GM12878 (cell line): ENCODE results near the gene BBLN. TPM values are rescaled to one million over a fixed set of nuclear protein-coding genes. Genes with fewer than 3 reads are reported as not detected.

Experiments
- ATAC-seq: fragments of 200-7000 bp; cut with Tn5 transposase; 3 replicates; pipeline ENCODE4 v1.9.1; 2020; ENCODE audit warnings: mild to moderate bottlenecking, moderate library complexity
- BruUV-seq: library from RNA; stranded (reverse); fragments of 400-500 nt; replicated peaks from 2 replicates; lab custom pipeline; 2021; lab: Mats Ljungman, UMichigan
- CTCF ChIA-PET: fragments of 300-600 bp; sonication (Branson Sonifier 250); formaldehyde crosslinking; extraction: SDS; loops from one replicate; lab custom pipeline; 2021; ENCODE audit warnings: inconsistent platforms; lab: Yijun Ruan, JAX
- POLR2A ChIA-PET: fragments of 350-600 bp; formaldehyde crosslinking; extraction: SDS; loops from one replicate; lab custom pipeline; 2021; ENCODE audit warnings: inconsistent platforms; lab: Charles Lee
- RAD21 ChIA-PET: fragments of 300-600 bp; sonication (Branson Sonifier 250); formaldehyde crosslinking; loops from one replicate; lab custom pipeline; 2023; ENCODE audit warnings: antibody characterized with exemption; ENCODE audit not compliant: unreplicated experiment; lab: Charles Lee
- SMC1A ChIA-PET: fragments of 300-600 bp; sonication (Branson Sonifier 250); formaldehyde crosslinking; loops from one replicate; lab custom pipeline; 2023; ENCODE audit not compliant: unreplicated experiment, uncharacterized antibody; lab: Charles Lee
- DNase-seq: peaks from one replicate; pipeline ENCODE4 v3.0.0-alpha.2; 2011; ENCODE audit warnings: low read depth, low spot score
- FAIRE-seq: peaks from 3 replicates; lab custom pipeline; 2011; peaks lifted over from hg19 to GRCh38; lab: Jason Lieb, UNC
- H2AFZ ChIP-seq: 2 replicates; pipeline ENCODE4 v1.6.0; 2011; ENCODE audit warnings: low read depth, low read length, control low read depth; ENCODE audit not compliant: control insufficient read depth
- H3K27ac ChIP-seq: 2 replicates; pipeline ENCODE4 v1.5.1; 2011; ENCODE audit warnings: control low read depth; ENCODE audit not compliant: control insufficient read depth, insufficient read depth
- H3K27me3 ChIP-seq, 2 experiments: replicated peaks in 1 of 2; 2 replicates each; pipeline versions ENCODE4 v1.6.0 to v1.6.1; 2011; ENCODE audit warnings: low read length in 1 of 2; ENCODE audit not compliant: control insufficient read depth in 2 of 2, insufficient read depth in 2 of 2
- H3K36me3 ChIP-seq, 2 experiments: 2 replicates each; pipeline ENCODE4 v1.5.1; 2011; ENCODE audit warnings: low read length in 1 of 2; ENCODE audit not compliant: control insufficient read depth in 2 of 2, insufficient read depth in 2 of 2
- H3K4me1 ChIP-seq: 2 replicates; pipeline ENCODE4 v1.6.1; 2011; ENCODE audit warnings: mild to moderate bottlenecking, low read length, moderate library complexity, mixed read lengths; ENCODE audit not compliant: control insufficient read depth, insufficient read depth
- H3K4me2 ChIP-seq: 2 replicates; pipeline ENCODE4 v1.6.0; 2011; ENCODE audit warnings: control low read depth; ENCODE audit not compliant: control insufficient read depth, insufficient read depth
- H3K4me3 ChIP-seq: fragments of 200-600 bp; sonication (generic); 2 replicates; pipeline ENCODE4 v1.5.1; 2016
- H3K79me2 ChIP-seq: 2 replicates; pipeline ENCODE4 v1.6.0; 2011; ENCODE audit warnings: low read length; ENCODE audit not compliant: control insufficient read depth, insufficient read depth
- H3K9ac ChIP-seq: 2 replicates; pipeline ENCODE4 v1.8.0; 2011; ENCODE audit warnings: low read length, control low read depth, mixed read lengths; ENCODE audit not compliant: control insufficient read depth, insufficient read depth
- H3K9me3 ChIP-seq: replicated peaks from 3 replicates; pipeline ENCODE4 v1.5.1; 2011; ENCODE audit warnings: mild to moderate bottlenecking, low read length; ENCODE audit not compliant: control insufficient read depth, insufficient read depth
- H4K20me1 ChIP-seq: 2 replicates; pipeline ENCODE4 v1.6.0; 2011; ENCODE audit not compliant: control insufficient read depth, insufficient read depth
- ATF7 ChIP-seq: fragments of 450-650 bp; IDR thresholded peaks from 2 replicates; pipeline ENCODE4 v1.6.1; 2016; ENCODE audit warnings: low read depth, mild to moderate bottlenecking
- BRCA1 ChIP-seq: IDR thresholded peaks from 2 replicates; pipeline ENCODE4 v1.6.1; 2011; ENCODE audit warnings: low read depth, low read length, improper control_type of control experiment
- DPF2 ChIP-seq: fragments of 450-650 bp; IDR thresholded peaks from 2 replicates; pipeline ENCODE4 v1.6.1; 2017; ENCODE audit warnings: mild to moderate bottlenecking
- FOXK2 ChIP-seq: fragments of 450-650 bp; IDR thresholded peaks from 2 replicates; pipeline ENCODE4 v1.6.1; 2017; ENCODE audit warnings: mild to moderate bottlenecking, moderate library complexity
- MAX ChIP-seq: IDR thresholded peaks from 2 replicates; pipeline ENCODE4 v1.6.1; 2012; ENCODE audit warnings: low read depth, low read length, improper control_type of control experiment
- MLLT1 ChIP-seq: fragments of 450-650 bp; IDR thresholded peaks from 2 replicates; pipeline ENCODE4 v1.6.1; 2016; ENCODE audit warnings: mild to moderate bottlenecking
- SIN3A ChIP-seq: IDR thresholded peaks from 2 replicates; pipeline ENCODE4 v1.6.1; 2012; ENCODE audit warnings: low read depth, low read length, improper control_type of control experiment
- SKIL ChIP-seq: fragments of 450-650 bp; IDR thresholded peaks from 2 replicates; pipeline ENCODE4 v1.6.1; 2017; ENCODE audit warnings: mild to moderate bottlenecking, low read depth, inconsistent platforms; ENCODE audit not compliant: poor library complexity, severe bottlenecking
- STAT3 ChIP-seq: IDR thresholded peaks from 2 replicates; pipeline ENCODE4 v1.6.1; 2011; ENCODE audit warnings: low read depth, low read length, improper control_type of control experiment
- WGBS: methylation state at CpG from one replicate; pipeline ENCODE4 v1.1.6; 2016; ENCODE audit warnings: low lambda C conversion rate; ENCODE audit not compliant: insufficient replicate concordance, insufficient coverage; ENCODE audit errors: missing lambda C conversion rate; 5-methylcytosine and 5-hydroxymethylcytosine counted together
- in situ Hi-C: fragments of 300-500 bp; cut with MboI; formaldehyde crosslinking; loops from 9 replicates; pipeline ENCODE4 v1.14.3; 2018; ENCODE audit warnings: mixed read lengths
- intact Hi-C: fragments of 100-400 bp; cut with micrococcal nuclease; formaldehyde crosslinking; loops from one replicate; pipeline ENCODE4 v1.14.2; 2022; ENCODE audit not compliant: unreplicated experiment
- polyA plus RNA-seq, 11 experiments: library from polyadenylated mRNA; depleted of rRNA in 4 of 11; unstranded in 6 of 11; stranded (reverse) in 5 of 11; fragments of >200 nt; fragmentation: Nextera tagmentation in 4 of 11; fragmentation: Illumina TruSeq in 1 of 11; extraction: Ambion mirVana in 4 of 11; extraction: Trizol in 1 of 11; gene quantifications; 1 replicate in 1 of 11; 2 replicates in 10 of 11; pipeline versions ENCODE4 v1.2.1 to v1.2.3, GENCODE V29; 2011 to 2016; ENCODE audit warnings: inconsistent platforms in 2 of 11, missing spikeins in 2 of 11, low read depth in 1 of 11
- total RNA-seq, 4 experiments: library from RNA; depleted of rRNA in 3 of 4; stranded (reverse); fragments of >200 nt in 3 of 4; fragmentation: Illumina TruSeq in 1 of 4; extraction: Trizol in 1 of 4; gene quantifications; 2 replicates each; pipeline versions ENCODE4 v1.2.1 to v1.2.3, GENCODE V29; 2013 to 2021

BBLN gene
- total and polyA plus RNA-seq, 10 of the 15 experiments (the other 5 are each of a cell fraction or from before 2014, with no cell fraction given), result 3.8 to 194 (median 66.2) TPM

- ChIA-PET SMC1A (no interaction called here), CTCF (no interaction called here), RAD21 (no interaction called here)
- Histone ChIP-seq H4K20me1 (no peaks in the 10 kb centered on the region), H3K27ac (no peak overlapping the region)
- TF ChIP-seq SKIL, result no peak
- no peak for TF ChIP-seq BRCA1
- TF ChIP-seq MAX, result no peak
- no peak for TF ChIP-seq FOXK2
- no peak for TF ChIP-seq SIN3A
- no peak for TF ChIP-seq ATF7
- no peak for TF ChIP-seq STAT3
- no peak for TF ChIP-seq DPF2
- no peak for TF ChIP-seq MLLT1
- TF ChIP-seq, all 136 proteins: peak for 0
- H3K4me2 ChIP-seq, result no peak overlapping the region
- H3K9me3 ChIP-seq, result no peaks in the 10 kb centered on the region
- whole genome bisulfite sequencing, result 88% methylated on average over 10 of the region's 10 CpGs
- peaks cover 8% of the 10 kb centered on the region for H3K4me1 ChIP-seq
- H3K4me3 ChIP-seq, result no peak overlapping the region
- intact Hi-C loops (no loop called here), in situ Hi-C loops (no loop called here)
- ATAC-seq, result no peak
- DNase-seq, result no peak
- H3K79me2 ChIP-seq, result peaks cover 9% of the 10 kb centered on the region
- peaks cover 11 to 19% of the 10 kb centered on the region in 2 experiments; a peak in 3 of 4 replicates for H3K36me3 ChIP-seq
- no peak overlapping the region for H3K9ac ChIP-seq
- no peak overlapping the region for H2AFZ ChIP-seq
- no peaks in the 10 kb centered on the region for H3K27me3 ChIP-seq
- FAIRE-seq, result no peak
- no TSS peak for BruUV-seq
- POLR2A ChIA-PET, result interaction anchor here (1.1 kb wide), 1 partner anchor 35 kb away, joined by 3 read pairs; no protein-coding TSS in a partner anchor
These were observed 3.6 kb downstream of the BBLN start for GRCh38 chr9:128163523-128164306.
